Endometrium (tissue), 2 donors: ENCODE measurements around the gene ITGA2.

ENCODE experiments used
- FAIRE-seq: peaks from 2 replicates; lab custom pipeline; 2012; peaks lifted over from hg19 to GRCh38; lab: Jason Lieb, UNC
- donor health status: control.
- donor health status: control.

The ITGA2 gene

DNA sequence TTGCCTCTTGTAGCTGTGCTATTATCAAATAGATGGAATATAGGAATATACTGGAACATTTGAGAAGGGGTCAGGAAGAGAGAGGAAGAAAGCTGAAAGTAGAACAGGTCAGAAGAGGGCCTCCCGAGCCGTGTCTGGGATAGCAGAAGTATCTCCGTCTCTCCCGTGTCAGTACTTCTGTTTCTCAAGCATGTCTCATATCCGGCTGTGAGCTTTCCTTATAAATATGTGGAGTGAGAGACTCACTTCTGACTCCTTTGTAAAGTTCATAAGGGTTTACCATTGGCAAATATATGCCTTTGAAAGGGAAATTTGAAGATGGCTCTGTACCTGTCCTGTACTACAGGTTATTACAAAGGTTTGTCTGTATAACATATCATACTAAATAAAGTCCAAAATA, 70.1 kb downstream of the ITGA2 start:
- no peak for FAIRE-seq

DNA sequence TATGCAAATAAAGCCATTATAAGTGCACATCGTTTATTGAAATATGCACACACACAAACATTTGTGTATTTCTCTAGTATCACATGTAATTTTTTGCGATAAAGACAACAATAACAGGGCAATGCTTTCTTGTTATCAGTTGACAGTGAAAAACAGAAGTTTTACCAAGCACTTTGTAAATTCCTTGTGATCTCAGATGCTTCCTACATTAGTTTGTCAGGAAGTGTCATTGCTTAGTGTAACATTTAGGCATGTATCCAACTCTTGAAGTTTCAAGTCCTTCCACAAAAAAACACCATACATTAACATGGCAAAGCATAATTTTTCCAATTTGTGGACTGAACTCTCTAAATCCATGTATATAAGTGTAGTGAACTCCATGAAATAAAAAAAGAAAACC, 74.0 kb downstream of the ITGA2 start:
- no peak for FAIRE-seq

- FAIRE-seq, result no peak
These were observed 74.6 kb downstream of the ITGA2 start for GRCh38 chr5:53063791-53064190.

GRCh38 chr5:53066088-53066487, 76.9 kb downstream of the ITGA2 start:
- FAIRE-seq, result no peak

- FAIRE-seq, result no peak
These were observed 78.5 kb downstream of the ITGA2 start for GRCh38 chr5:53067641-53068040.

- no peak for FAIRE-seq
These were observed 79.2 kb downstream of the ITGA2 start for GRCh38 chr5:53068291-53068836.

DNA sequence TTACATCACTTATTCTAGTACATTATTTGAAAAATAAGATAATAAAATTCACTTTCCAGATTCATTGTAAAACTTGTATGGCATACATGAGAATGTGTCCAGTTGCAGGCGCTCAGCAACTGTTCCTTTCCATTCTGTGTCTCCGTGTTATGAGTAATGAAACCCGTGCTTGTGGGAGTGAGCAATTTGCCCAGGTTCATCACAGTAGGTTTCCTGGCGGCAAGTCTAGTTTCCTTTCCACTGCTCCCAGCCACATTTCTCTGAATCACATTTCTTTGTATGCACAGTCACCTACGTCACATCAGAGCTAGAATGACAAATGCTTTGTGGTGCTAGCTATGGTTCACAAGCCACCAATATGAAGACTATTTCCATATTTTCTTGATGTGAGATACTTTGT, 80.5 kb downstream of the ITGA2 start:
- no peak for FAIRE-seq

- FAIRE-seq, result no peak
These were observed 82.1 kb downstream of the ITGA2 start for GRCh38 chr5:53071298-53071697.

DNA sequence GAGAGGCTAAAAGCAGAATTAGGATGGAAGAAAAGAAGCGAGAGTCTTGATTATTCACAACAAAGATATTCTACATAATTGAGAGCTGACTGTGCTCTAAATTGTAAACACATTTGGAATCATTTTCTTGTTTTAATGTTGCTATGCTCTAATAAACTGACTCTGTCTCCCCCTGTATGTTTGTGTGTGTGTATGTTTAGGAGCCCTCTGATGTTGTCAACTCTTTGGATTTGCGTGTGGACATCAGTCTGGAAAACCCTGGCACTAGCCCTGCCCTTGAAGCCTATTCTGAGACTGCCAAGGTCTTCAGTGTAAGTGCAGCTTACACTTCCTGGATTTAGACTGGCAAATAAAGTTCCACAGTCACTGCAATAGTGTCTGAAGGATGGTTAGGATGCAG, 82.6 kb downstream of the ITGA2 start:
- FAIRE-seq, result no peak

GRCh38 chr5:53073348-53073747, 84.2 kb downstream of the ITGA2 start:
- no peak for FAIRE-seq

- FAIRE-seq, result no peak
These were observed 86.9 kb downstream of the ITGA2 start for GRCh38 chr5:53076014-53076583.

GRCh38 chr5:53080271-53080670, 91.1 kb downstream of the ITGA2 start:
- FAIRE-seq, result no peak

DNA sequence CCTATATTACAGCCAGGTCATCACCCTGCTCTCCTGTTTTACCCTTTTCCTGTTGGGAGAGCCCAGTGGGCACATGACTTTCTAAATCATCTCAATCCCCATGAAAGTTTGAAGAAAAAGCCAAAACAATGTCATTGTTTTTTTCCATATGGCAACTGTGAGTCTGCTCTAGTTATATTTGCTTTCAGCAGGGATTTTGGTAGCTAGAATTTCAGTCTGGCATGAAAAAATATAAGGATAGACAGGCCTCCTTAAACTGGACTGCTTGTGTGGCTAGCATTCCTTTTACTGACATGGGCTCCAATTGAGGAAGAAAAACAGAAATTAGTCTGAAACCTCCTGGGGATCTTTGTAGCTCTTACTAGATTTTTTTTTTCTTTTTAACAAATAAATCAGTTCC, 94.8 kb downstream of the ITGA2 start:
- no peak for FAIRE-seq

DNA sequence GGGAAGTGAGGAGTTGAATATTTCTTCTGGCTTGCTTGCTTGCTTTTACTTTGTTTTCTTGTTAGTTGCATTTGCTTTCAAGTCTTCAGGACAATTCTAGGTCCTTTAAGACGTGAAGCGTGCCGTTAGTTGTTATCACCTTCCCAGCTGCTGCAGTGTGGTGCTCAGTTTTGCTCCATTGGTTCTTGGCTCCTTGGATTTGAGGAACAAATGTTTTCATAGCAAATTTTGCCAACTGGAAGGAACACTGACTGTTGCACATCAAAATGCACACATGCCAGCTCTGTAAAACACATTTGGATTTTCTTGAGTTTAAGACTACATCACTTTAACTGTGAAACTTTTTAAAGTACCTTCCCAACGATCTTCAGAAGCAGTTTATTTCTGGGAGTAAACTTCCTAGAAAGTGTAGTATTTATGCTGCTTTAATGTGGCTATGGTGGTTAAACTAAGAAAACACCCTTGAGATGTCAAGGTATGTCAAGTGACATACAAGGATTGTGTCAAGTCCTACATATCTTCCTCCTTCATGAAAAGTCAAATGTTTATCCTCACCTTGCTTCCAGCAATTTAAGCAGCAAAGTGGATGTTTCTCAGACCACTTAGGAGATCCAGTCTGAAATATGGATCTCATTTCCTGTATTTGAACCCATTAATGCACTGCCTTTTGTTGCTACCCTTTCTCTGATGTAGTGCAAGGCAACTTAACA, 95.5 kb downstream of the ITGA2 start:
- FAIRE-seq, result no peak

DNA sequence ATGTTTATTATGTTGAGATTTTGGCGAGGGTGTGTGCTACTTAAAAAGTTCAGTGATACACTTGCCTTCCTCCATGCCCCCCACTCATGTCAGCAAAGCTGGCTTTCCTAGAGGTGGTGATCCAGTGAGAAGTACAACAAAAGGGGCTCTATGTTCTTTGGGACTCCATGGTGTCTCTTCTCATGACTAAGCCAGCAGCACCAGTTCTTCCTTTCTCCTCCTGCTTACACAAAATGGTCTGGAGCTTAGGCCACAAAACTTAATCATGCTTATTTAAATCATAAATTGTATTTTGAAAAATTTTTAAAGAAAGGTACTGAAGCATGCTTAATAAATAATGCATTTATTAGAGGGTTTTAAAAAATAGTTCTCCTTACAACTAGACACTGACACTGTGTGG, 98.0 kb downstream of the ITGA2 start:
- no peak for FAIRE-seq

- FAIRE-seq, result no peak
These were observed 98.5 kb downstream of the ITGA2 start for GRCh38 chr5:53087621-53088121.

- FAIRE-seq, result no peak
These were observed 100.4 kb downstream of the ITGA2 start for GRCh38 chr5:53089481-53089991.

DNA sequence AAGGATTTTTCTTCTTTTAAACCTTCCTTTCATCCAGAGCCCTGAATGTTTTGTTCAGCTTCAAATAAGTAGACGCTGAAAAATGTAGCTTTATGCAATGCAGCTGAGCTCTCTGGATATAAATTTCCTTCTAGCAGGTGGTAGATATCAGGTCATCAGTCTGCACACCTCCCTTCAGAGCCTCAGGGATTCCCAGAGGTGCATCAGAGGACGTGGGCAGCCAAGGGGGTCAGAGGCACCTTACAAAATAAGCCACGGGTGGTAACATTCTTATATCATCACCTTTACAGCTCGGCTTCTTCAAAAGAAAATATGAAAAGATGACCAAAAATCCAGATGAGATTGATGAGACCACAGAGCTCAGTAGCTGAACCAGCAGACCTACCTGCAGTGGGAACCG, 101.1 kb downstream of the ITGA2 start:
- no peak for FAIRE-seq

GRCh38 chr5:53091289-53091688, 102.1 kb downstream of the ITGA2 start:
- FAIRE-seq, result no peak

DNA sequence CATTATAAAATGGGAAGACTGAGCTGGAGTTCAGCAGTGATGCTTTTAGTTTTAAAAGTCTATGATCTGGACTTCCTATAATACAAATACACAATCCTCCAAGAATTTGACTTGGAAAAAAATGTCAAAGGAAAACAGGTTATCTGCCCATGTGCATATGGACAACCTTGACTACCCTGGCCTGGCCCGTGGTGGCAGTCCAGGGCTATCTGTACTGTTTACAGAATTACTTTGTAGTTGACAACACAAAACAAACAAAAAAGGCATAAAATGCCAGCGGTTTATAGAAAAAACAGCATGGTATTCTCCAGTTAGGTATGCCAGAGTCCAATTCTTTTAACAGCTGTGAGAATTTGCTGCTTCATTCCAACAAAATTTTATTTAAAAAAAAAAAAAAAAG, 103.1 kb downstream of the ITGA2 start:
- FAIRE-seq, result no peak

- no peak for FAIRE-seq
These were observed 106.1 kb downstream of the ITGA2 start for GRCh38 chr5:53095217-53095616.

DNA sequence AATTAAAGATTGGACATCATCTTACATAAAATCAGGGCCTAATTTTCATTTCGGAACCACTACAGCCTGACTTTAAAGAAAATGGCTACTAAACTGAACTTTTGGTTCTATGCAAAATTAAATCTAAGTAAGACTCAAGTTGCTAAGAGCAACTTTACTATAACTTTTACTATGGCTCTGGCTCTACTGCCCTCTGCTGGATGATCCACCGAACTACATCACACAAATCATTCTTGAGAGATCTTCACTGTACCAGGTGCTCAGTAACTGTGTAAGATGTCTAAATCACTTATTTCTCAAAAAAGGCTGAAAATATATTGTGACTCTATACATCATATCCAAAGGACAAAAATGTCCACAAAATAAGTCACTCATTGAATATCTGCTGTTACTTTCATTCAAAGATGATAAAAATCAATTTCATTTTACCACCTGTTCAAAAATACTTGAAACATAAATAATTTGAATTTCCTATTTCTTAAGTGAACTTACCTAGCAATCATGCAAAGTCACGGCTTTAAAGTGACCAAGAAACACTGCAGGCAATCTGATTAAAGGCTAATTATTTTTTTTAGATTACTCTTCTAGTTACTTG, 106.9 kb downstream of the ITGA2 start:
- peak; percentile 83 for FAIRE-seq

DNA sequence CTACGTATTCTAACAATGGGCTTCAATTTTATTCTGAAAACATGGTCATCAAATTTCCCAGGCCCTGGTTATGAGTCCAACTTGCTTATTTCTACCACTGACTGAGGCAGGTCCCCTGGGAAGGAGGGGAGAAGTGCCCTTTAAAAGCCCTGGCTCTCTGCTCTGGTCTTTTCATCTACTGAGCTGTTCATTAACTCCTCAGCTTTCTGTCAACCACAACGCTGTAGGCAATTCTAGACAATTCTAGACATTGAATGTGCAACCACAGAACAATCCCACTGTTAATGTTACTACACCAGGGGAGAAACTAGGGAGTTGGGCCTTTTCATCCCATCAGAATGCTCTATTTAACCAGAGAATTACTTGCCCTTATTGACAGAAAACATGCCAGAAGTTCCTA, 110.4 kb downstream of the ITGA2 start:
- no peak for FAIRE-seq
